Measurements from ENCODE around the gene SPATS2.

GRCh38 chr12:49347311-49348193 lies 19.7 kb upstream of the SPATS2 start:
- TF ChIP-seq, protein P1, sequence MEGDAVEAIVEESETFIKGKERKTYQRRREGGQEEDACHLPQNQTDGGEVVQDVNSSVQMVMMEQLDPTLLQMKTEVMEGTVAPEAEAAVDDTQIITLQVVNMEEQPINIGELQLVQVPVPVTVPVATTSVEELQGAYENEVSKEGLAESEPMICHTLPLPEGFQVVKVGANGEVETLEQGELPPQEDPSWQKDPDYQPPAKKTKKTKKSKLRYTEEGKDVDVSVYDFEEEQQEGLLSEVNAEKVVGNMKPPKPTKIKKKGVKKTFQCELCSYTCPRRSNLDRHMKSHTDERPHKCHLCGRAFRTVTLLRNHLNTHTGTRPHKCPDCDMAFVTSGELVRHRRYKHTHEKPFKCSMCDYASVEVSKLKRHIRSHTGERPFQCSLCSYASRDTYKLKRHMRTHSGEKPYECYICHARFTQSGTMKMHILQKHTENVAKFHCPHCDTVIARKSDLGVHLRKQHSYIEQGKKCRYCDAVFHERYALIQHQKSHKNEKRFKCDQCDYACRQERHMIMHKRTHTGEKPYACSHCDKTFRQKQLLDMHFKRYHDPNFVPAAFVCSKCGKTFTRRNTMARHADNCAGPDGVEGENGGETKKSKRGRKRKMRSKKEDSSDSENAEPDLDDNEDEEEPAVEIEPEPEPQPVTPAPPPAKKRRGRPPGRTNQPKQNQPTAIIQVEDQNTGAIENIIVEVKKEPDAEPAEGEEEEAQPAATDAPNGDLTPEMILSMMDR (IDR thresholded peaks at IDR 0.05), result peak; percentile 100
- no peak for TF ChIP-seq ZFX (IDR thresholded peaks at IDR 0.05; ENCODE audit: borderline replicate concordance)
